ENCODE results near the gene DAZAP2. TPM values are rescaled to one million over a fixed set of nuclear protein-coding genes. Genes with fewer than 3 reads are reported as not detected.

The DAZAP2 gene
- total RNA-seq, 1 experiment from 2014 or later = 100 TPM

DNA sequence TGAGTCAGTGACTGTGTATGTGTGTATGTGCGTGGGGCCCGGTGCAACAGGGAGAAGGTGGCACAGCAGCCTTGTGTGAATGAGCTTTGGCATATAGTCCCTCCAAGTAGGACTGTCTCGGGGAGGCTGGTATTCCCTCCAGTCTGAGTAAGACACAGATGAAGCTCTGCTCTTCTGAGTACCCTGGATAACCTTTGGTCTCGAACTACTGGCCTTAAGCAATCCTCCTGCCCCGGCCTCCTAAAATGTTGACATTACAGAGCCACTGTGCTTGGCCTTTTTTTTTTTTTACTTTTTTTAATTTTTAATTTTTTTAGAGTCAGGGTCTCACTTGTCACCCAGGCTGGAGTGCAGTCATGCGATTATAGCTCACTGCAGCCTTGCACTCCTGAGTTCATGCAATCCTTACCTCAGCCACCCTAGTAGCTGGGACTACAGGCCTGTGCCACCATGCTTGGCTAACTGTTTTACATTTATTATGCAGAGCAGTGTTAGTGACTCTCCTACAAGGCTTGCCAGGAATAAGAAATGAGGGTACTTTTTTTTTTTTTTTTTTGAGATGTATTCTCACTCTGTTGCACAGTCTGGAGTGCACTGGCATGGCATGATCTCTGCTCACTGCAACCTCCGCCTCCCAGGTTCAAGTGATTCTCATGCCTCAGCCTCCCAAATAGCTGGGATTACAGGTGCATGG lies 9.4 kb upstream of the DAZAP2 start:
- no peaks in the 10 kb centered on the region for H3K36me3 ChIP-seq (ENCODE audit: control insufficient read depth, insufficient read depth, low read length)
- POLR2A ChIA-PET = interaction anchor here (0.5 kb wide), 1 partner anchor 9 kb away, joined by 7 read pairs; no protein-coding TSS in a partner anchor
- TF ChIP-seq, protein P1, sequence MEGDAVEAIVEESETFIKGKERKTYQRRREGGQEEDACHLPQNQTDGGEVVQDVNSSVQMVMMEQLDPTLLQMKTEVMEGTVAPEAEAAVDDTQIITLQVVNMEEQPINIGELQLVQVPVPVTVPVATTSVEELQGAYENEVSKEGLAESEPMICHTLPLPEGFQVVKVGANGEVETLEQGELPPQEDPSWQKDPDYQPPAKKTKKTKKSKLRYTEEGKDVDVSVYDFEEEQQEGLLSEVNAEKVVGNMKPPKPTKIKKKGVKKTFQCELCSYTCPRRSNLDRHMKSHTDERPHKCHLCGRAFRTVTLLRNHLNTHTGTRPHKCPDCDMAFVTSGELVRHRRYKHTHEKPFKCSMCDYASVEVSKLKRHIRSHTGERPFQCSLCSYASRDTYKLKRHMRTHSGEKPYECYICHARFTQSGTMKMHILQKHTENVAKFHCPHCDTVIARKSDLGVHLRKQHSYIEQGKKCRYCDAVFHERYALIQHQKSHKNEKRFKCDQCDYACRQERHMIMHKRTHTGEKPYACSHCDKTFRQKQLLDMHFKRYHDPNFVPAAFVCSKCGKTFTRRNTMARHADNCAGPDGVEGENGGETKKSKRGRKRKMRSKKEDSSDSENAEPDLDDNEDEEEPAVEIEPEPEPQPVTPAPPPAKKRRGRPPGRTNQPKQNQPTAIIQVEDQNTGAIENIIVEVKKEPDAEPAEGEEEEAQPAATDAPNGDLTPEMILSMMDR (IDR thresholded peaks at IDR 0.05; ENCODE audit: insufficient read depth in 1 of 2, low read depth in 1 of 2, low read length in 1 of 2, severe bottlenecking in 1 of 2, unreplicated experiment in 1 of 2) = no peak
- no peaks in the 10 kb centered on the region; the same call in 1 of the 2 replicates for H3K9me3 ChIP-seq
- intact Hi-C loops (cut with micrococcal nuclease; ENCODE audit: unreplicated experiment) = no loop called here
- no peak overlapping the region for H3K4me3 Mint-ChIP-seq (ENCODE audit: unreplicated experiment)
- no peaks in the 10 kb centered on the region for H3K36me3 Mint-ChIP-seq (ENCODE audit: insufficient read depth, unreplicated experiment)
- no peaks in the 10 kb centered on the region for H3K9me3 Mint-ChIP-seq (ENCODE audit: unreplicated experiment)
- H3K4me1 Mint-ChIP-seq (ENCODE audit: low read depth, unreplicated experiment) = no peaks in the 10 kb centered on the region
- no peak for DNase-seq
- H3K27ac Mint-ChIP-seq (ENCODE audit: unreplicated experiment) = no peak overlapping the region
- CTCF ChIA-PET = interaction anchor here (0.6 to 1.7 kb wide), 2 partner anchors 11 to 112 kb away, joined by 3 read pairs; no protein-coding TSS in a partner anchor
- no peaks in the 10 kb centered on the region for H3K27me3 Mint-ChIP-seq (ENCODE audit: insufficient read depth, unreplicated experiment)
- H3K4me1 ChIP-seq = no peaks in the 10 kb centered on the region
- BruUV-seq (replicated peaks) = no TSS peak
- no peaks in the 10 kb centered on the region for H3K27me3 ChIP-seq (replicated peaks; ENCODE audit: control insufficient read depth, insufficient read depth, low read length)
- H3K4me3 ChIP-seq (ENCODE audit: low read depth, low read length) = no peak overlapping the region

DNA sequence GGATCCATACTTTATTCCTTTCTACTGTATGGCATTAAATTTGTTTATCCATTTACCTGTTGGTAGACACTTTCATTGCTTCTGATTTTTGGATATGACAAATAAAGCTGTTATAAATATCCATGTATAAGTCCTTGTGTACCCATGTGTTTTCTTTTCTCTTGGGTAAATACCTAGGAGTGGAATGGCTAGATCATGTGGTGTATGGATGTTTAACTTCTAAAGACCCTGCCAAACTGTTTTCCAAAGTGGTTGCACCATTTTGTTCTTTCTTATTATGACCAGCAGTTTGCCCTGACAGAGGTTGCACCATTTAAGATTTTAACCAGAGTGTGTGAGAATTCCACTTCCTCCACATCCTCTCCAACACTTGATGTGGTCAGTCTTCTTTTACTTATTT lies 6.0 kb upstream of the DAZAP2 start:
- no peaks in the 10 kb centered on the region for H3K27me3 Mint-ChIP-seq (ENCODE audit: insufficient read depth, unreplicated experiment)
- no peak overlapping the region for H3K27ac Mint-ChIP-seq (ENCODE audit: unreplicated experiment)
- H3K4me1 Mint-ChIP-seq (ENCODE audit: low read depth, unreplicated experiment) = no peaks in the 10 kb centered on the region
- TF ChIP-seq, protein P1 (IDR thresholded peaks at IDR 0.05; ENCODE audit: insufficient read depth in 1 of 2, low read depth in 1 of 2, low read length in 1 of 2, severe bottlenecking in 1 of 2, unreplicated experiment in 1 of 2) = no peak
- POLR2A ChIA-PET = no interaction called here
- BruUV-seq (replicated peaks) = no TSS peak
- peaks cover 1% of the 10 kb centered on the region for H3K36me3 Mint-ChIP-seq (ENCODE audit: insufficient read depth, unreplicated experiment)
- CTCF ChIA-PET = no interaction called here
- H3K9me3 ChIP-seq = no peaks in the 10 kb centered on the region; the same call in 1 of the 2 replicates
- intact Hi-C loops (cut with micrococcal nuclease; ENCODE audit: unreplicated experiment) = loop anchor here (10.0 kb wide), 1 partner anchor 408 kb away; no protein-coding TSS in a partner anchor
- no peaks in the 10 kb centered on the region for H3K36me3 ChIP-seq (ENCODE audit: control insufficient read depth, insufficient read depth, low read length)
- H3K9me3 Mint-ChIP-seq (ENCODE audit: unreplicated experiment) = no peaks in the 10 kb centered on the region
- H3K27me3 ChIP-seq (replicated peaks; ENCODE audit: control insufficient read depth, insufficient read depth, low read length) = no peaks in the 10 kb centered on the region
- H3K4me1 ChIP-seq = no peaks in the 10 kb centered on the region
- no peak for DNase-seq
- no peak overlapping the region for H3K4me3 ChIP-seq (ENCODE audit: low read depth, low read length)
- no peak overlapping the region for H3K4me3 Mint-ChIP-seq (ENCODE audit: unreplicated experiment)

DNA sequence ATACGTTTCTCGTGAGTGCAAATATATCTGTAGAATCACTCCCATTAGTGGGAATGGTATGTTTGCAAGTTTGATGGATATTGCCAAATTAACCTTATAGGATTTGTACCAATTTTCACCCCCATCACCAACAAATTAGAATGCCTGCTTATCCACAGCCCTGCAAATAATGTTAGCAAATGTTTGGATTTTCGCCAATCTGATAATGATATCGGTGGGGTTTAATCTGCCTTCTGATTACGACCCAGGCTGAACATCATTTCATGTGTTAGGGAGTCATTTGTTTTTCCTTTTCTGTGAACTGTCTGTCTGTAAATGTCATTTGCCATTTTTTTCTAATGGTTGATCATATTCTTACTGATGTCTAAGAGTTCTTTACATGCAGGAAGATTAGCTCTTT lies 4.1 kb upstream of the DAZAP2 start:
- intact Hi-C loops (cut with micrococcal nuclease; ENCODE audit: unreplicated experiment) = loop anchor here (10.0 kb wide), 1 partner anchor 410 kb away; no protein-coding TSS in a partner anchor
- H3K4me3 ChIP-seq (ENCODE audit: low read depth, low read length) = no peak overlapping the region
- no peak overlapping the region for H3K27ac Mint-ChIP-seq (ENCODE audit: unreplicated experiment)
- TF ChIP-seq, protein P1 (IDR thresholded peaks at IDR 0.05; ENCODE audit: insufficient read depth in 1 of 2, low read depth in 1 of 2, low read length in 1 of 2, severe bottlenecking in 1 of 2, unreplicated experiment in 1 of 2) = no peak
- no peaks in the 10 kb centered on the region; the same call in 1 of the 2 replicates for H3K9me3 ChIP-seq
- H3K9me3 Mint-ChIP-seq (ENCODE audit: unreplicated experiment) = no peaks in the 10 kb centered on the region
- POLR2A ChIA-PET = no interaction called here
- BruUV-seq (replicated peaks) = no TSS peak
- CTCF ChIA-PET = no interaction called here
- no peak overlapping the region for H3K4me3 Mint-ChIP-seq (ENCODE audit: unreplicated experiment)
- H3K36me3 Mint-ChIP-seq (ENCODE audit: insufficient read depth, unreplicated experiment) = peaks cover 20% of the 10 kb centered on the region
- H3K4me1 ChIP-seq = no peaks in the 10 kb centered on the region
- no peak for DNase-seq
- H3K27me3 Mint-ChIP-seq (ENCODE audit: insufficient read depth, unreplicated experiment) = no peaks in the 10 kb centered on the region
- H3K4me1 Mint-ChIP-seq (ENCODE audit: low read depth, unreplicated experiment) = no peaks in the 10 kb centered on the region
- no peaks in the 10 kb centered on the region for H3K27me3 ChIP-seq (replicated peaks; ENCODE audit: control insufficient read depth, insufficient read depth, low read length)
- no peaks in the 10 kb centered on the region for H3K36me3 ChIP-seq (ENCODE audit: control insufficient read depth, insufficient read depth, low read length)

Measured in Caco-2 (cell line).